IMR-90 (cell line): ENCODE results near the gene GSTT4. TPM values are rescaled to one million over a fixed set of nuclear protein-coding genes. Genes with fewer than 3 reads are reported as not detected.
"Not testable (repeated sequence)": the region's sequence is repeated elsewhere in the genome, so short reads cannot be mapped to it uniquely, and the experiment has no call there.

Experiments
- ATAC-seq: fragments of 200-7000 bp; cut with Tn5 transposase; 2 replicates; pipeline ENCODE4 v1.9.1; 2020; ENCODE audit warnings: low read depth, mild to moderate bottlenecking, moderate library complexity
- BruUV-seq: library from RNA; stranded (reverse); fragments of 400-500 nt; replicated peaks from 2 replicates; lab custom pipeline; 2021; lab: Mats Ljungman, UMichigan
- CTCF ChIA-PET: fragments of 300-600 bp; formaldehyde crosslinking; extraction: SDS; loops from one replicate; lab custom pipeline; 2021; ENCODE audit warnings: antibody characterized with exemption; lab: Yijun Ruan, JAX
- POLR2A ChIA-PET: fragments of 300-600 bp; sonication (Branson Sonifier 250); formaldehyde crosslinking; loops from one replicate; lab custom pipeline; 2022; ENCODE audit warnings: antibody characterized with exemption; ENCODE audit not compliant: unreplicated experiment; lab: Charles Lee
- DNase-seq: peaks from one replicate; pipeline ENCODE4 v3.0.0; 2013
- H2AFZ ChIP-seq: replicated peaks from 2 replicates; pipeline ENCODE3; 2013; ENCODE audit warnings: low read length, mild to moderate bottlenecking; ENCODE audit not compliant: poor library complexity
- H2AK5ac ChIP-seq: 2 replicates; pipeline ENCODE4 v1.6.1; 2013; ENCODE audit warnings: low read depth, low read length, inconsistent platforms
- H2AK9ac ChIP-seq: replicated peaks from 2 replicates; pipeline ENCODE3; 2013; ENCODE audit warnings: mild to moderate bottlenecking, low read depth, low read length, moderate library complexity; ENCODE audit not compliant: poor library complexity
- H2BK120ac ChIP-seq: 2 replicates; pipeline ENCODE4 v1.6.1; 2013; ENCODE audit warnings: low read depth, low read length, inconsistent platforms
- H2BK15ac ChIP-seq: 3 replicates; pipeline ENCODE4 v1.6.1; 2013; ENCODE audit warnings: low read depth, low read length, inconsistent platforms
- H2BK20ac ChIP-seq: 2 replicates; pipeline ENCODE4 v1.6.1; 2013; ENCODE audit warnings: low read depth, mild to moderate bottlenecking, inconsistent platforms, low read length, moderate library complexity
- H2BK5ac ChIP-seq: 2 replicates; pipeline ENCODE4 v1.6.1; 2013; ENCODE audit warnings: mild to moderate bottlenecking, low read depth, low read length, inconsistent platforms; ENCODE audit not compliant: poor library complexity, severe bottlenecking
- H3K14ac ChIP-seq: replicated peaks from 2 replicates; pipeline ENCODE4 v1.6.1; 2013; ENCODE audit warnings: low read depth, low read length, inconsistent platforms
- H3K18ac ChIP-seq: 2 replicates; pipeline ENCODE4 v1.6.1; 2013; ENCODE audit warnings: low read depth, low read length, control low read depth
- H3K23ac ChIP-seq: 2 replicates; pipeline ENCODE4 v1.6.1; 2013; ENCODE audit warnings: low read depth, low read length, inconsistent platforms
- H3K27ac ChIP-seq: 2 replicates; pipeline ENCODE4 v1.5.1; 2013; ENCODE audit warnings: mild to moderate bottlenecking, control low read depth, low read length; ENCODE audit not compliant: insufficient read depth
- H3K27me3 ChIP-seq: 2 replicates; pipeline ENCODE4 v1.6.1; 2013; ENCODE audit warnings: low read length; ENCODE audit not compliant: control insufficient read depth, insufficient read depth
- H3K36me3 ChIP-seq: 2 replicates; pipeline ENCODE4 v1.6.1; 2013; ENCODE audit warnings: low read length, mixed read lengths; ENCODE audit not compliant: control insufficient read depth, insufficient read depth
- H3K4ac ChIP-seq: 2 replicates; pipeline ENCODE4 v1.6.1; 2013; ENCODE audit warnings: low read depth, low read length, inconsistent platforms
- H3K4me1 ChIP-seq: 2 replicates; pipeline ENCODE4 v1.6.1; 2013; ENCODE audit warnings: low read length, mixed read lengths; ENCODE audit not compliant: control insufficient read depth, insufficient read depth
- H3K4me2 ChIP-seq: 2 replicates; pipeline ENCODE4 v1.6.1; 2013; ENCODE audit warnings: low read depth, mild to moderate bottlenecking, control low read depth, low read length, moderate library complexity
- H3K4me3 ChIP-seq: 2 replicates; pipeline ENCODE4 v1.5.1; 2013; ENCODE audit warnings: low read depth, mild to moderate bottlenecking, control low read depth, low read length, moderate library complexity; ENCODE audit not compliant: insufficient read depth
- H3K56ac ChIP-seq: 2 replicates; pipeline ENCODE4 v1.6.1; 2013; ENCODE audit warnings: low read length, inconsistent platforms; ENCODE audit not compliant: insufficient read depth; ENCODE audit errors: extremely low read depth
- H3K79me1 ChIP-seq, 2 experiments: 2 replicates each; pipeline ENCODE4 v1.6.1; 2013; ENCODE audit warnings: low read length in 2 of 2, inconsistent platforms in 1 of 2, low read depth in 1 of 2
- H3K9ac ChIP-seq: 2 replicates; pipeline ENCODE4 v1.6.1; 2013; ENCODE audit warnings: low read depth, low read length, control low read depth
- H3K9me1 ChIP-seq: 2 replicates; pipeline ENCODE4 v1.6.1; 2013; ENCODE audit warnings: low read length, inconsistent platforms; ENCODE audit not compliant: insufficient read depth
- H3K9me3 ChIP-seq: 2 replicates; pipeline ENCODE4 v1.6.1; 2013; ENCODE audit warnings: low read length; ENCODE audit not compliant: control insufficient read depth, insufficient read depth
- H4K20me1 ChIP-seq: 2 replicates; pipeline ENCODE4 v1.6.1; 2013; ENCODE audit warnings: low read length, inconsistent platforms; ENCODE audit not compliant: insufficient read depth
- H4K5ac ChIP-seq: 2 replicates; pipeline ENCODE4 v1.6.1; 2013; ENCODE audit warnings: mild to moderate bottlenecking, low read depth, low read length, control low read depth
- H4K8ac ChIP-seq, 2 experiments: 2 replicates each; pipeline ENCODE4 v1.6.1; 2013; ENCODE audit warnings: low read depth in 2 of 2, low read length in 2 of 2, control low read depth in 1 of 2, inconsistent platforms in 1 of 2
- H4K91ac ChIP-seq: 2 replicates; pipeline ENCODE4 v1.6.1; 2013; ENCODE audit warnings: low read depth, low read length, inconsistent platforms; ENCODE audit not compliant: insufficient read depth
- WGBS, 2 experiments: methylation state at CpG; one replicate each; pipeline versions ENCODE4 v1.1.5 to v1.1.7; 2013; ENCODE audit warnings: missing lambda C conversion rate in 2 of 2; ENCODE audit not compliant: insufficient read length in 1 of 2; ENCODE audit errors: extremely low coverage in 2 of 2; 5-methylcytosine and 5-hydroxymethylcytosine counted together
- dilution Hi-C: fragments of 300-500 bp; cut with HindIII; formaldehyde crosslinking; loops from one replicate; pipeline ENCODE4 v1.14.3; 2018; ENCODE audit warnings: low sequenced_read_pairs; ENCODE audit not compliant: unreplicated experiment
- in situ Hi-C: fragments of 300-500 bp; cut with MboI; formaldehyde crosslinking; loops from 3 replicates; pipeline ENCODE4 v1.14.3; 2019; ENCODE audit warnings: low sequenced_read_pairs, inconsistent platforms, mixed read lengths
- intact Hi-C: fragments of 100-400 bp; cut with micrococcal nuclease; formaldehyde crosslinking; loops from 2 replicates; pipeline ENCODE4 v1.10.0; 2022
- polyA plus RNA-seq, 3 experiments: library from polyadenylated mRNA; depleted of rRNA; stranded (reverse); fragments of >200 nt; gene quantifications; 2 replicates each; pipeline ENCODE4 v1.2.3, GENCODE V29; 2012; ENCODE audit warnings: low replicate concordance in 1 of 3
- total RNA-seq: library from RNA; depleted of rRNA; stranded (reverse); fragments of >200 nt; gene quantifications from 2 replicates; pipeline ENCODE4 v1.2.3, GENCODE V29; 2012

The GSTT4 gene
- total and polyA plus RNA-seq, 2 of the 4 experiments (the other 2 are of a cell fraction), result not detected

- H3K18ac ChIP-seq, H4K8ac ChIP-seq, H2BK15ac ChIP-seq, CTCF ChIA-PET, H2BK5ac ChIP-seq, POLR2A ChIA-PET, H3K27me3 ChIP-seq, H3K79me1 ChIP-seq, H3K9ac ChIP-seq, H2AK9ac ChIP-seq, H2AK5ac ChIP-seq, BruUV-seq, H3K4me3 ChIP-seq, H3K9me3 ChIP-seq, ATAC-seq, H3K56ac ChIP-seq, H3K14ac ChIP-seq, H3K9me1 ChIP-seq, H3K23ac ChIP-seq, dilution Hi-C loops, H4K91ac ChIP-seq, DNase-seq, H4K5ac ChIP-seq, H3K4ac ChIP-seq, H3K4me2 ChIP-seq, in situ Hi-C loops, H3K36me3 ChIP-seq, H4K20me1 ChIP-seq, H2BK120ac ChIP-seq, H2AFZ ChIP-seq, H3K27ac ChIP-seq, H2BK20ac ChIP-seq, H3K4me1 ChIP-seq: not testable (repeated sequence)
- 40% methylated on average over 1 of the region's 8 CpGs; no CpG with 5 or more reads in 1 of the 2 experiments for WGBS, 2 experiments
- intact Hi-C loops, result loop anchor here (10.0 kb wide), 3 partner anchors 91 to 411 kb away; partner anchors contain the start of gene MMP11
Measured at GRCh38 chr22:23955886-23956285, 49.4 kb downstream of the GSTT4 start.

- H2BK120ac ChIP-seq, H4K5ac ChIP-seq, H3K56ac ChIP-seq, POLR2A ChIA-PET, H3K9ac ChIP-seq, ATAC-seq, H3K36me3 ChIP-seq, DNase-seq, in situ Hi-C loops, H3K9me3 ChIP-seq, H2BK20ac ChIP-seq, H3K27me3 ChIP-seq, H4K8ac ChIP-seq, H4K91ac ChIP-seq, H3K79me1 ChIP-seq, H2AK5ac ChIP-seq, H2BK5ac ChIP-seq, H3K4me1 ChIP-seq, dilution Hi-C loops, H4K20me1 ChIP-seq, H2AK9ac ChIP-seq, CTCF ChIA-PET, H3K4me3 ChIP-seq, H3K9me1 ChIP-seq, H3K18ac ChIP-seq, BruUV-seq, H3K27ac ChIP-seq, H3K4me2 ChIP-seq, H2AFZ ChIP-seq, H2BK15ac ChIP-seq, H3K23ac ChIP-seq, H3K4ac ChIP-seq, H3K14ac ChIP-seq: not testable (repeated sequence)
- WGBS, 2 experiments, result 65% methylated on average over 3 of the region's 6 CpGs; no CpG with 5 or more reads in 1 of the 2 experiments
- intact Hi-C loops, result loop anchor here (10.0 kb wide), 3 partner anchors 90 to 410 kb away; partner anchors contain the start of gene MMP11
Measured at GRCh38 chr22:23954991-23955305, 50.3 kb downstream of the GSTT4 start.
